Measurements from ENCODE around the gene CDC14B.

The CDC14B gene

GRCh38 chr9:96501633-96502538, 117.8 kb downstream of the CDC14B start:
- H3K4me3 ChIP-seq (ENCODE audit: low read length), result no peak overlapping the region
- TF ChIP-seq ZNF274 (IDR thresholded peaks at IDR 0.05; ENCODE audit: low read depth, low read length), result no peak

- no peak overlapping the region for H3K4me3 ChIP-seq (ENCODE audit: low read length)
- TF ChIP-seq ZNF274 (IDR thresholded peaks at IDR 0.05; ENCODE audit: low read depth, low read length), result no peak
Measured at GRCh38 chr9:96500696-96501632, 118.7 kb downstream of the CDC14B start.

- H3K4me3 ChIP-seq (ENCODE audit: low read length), result no peak overlapping the region
- TF ChIP-seq ZNF274 (IDR thresholded peaks at IDR 0.05; ENCODE audit: low read depth, low read length), result no peak
Measured at GRCh38 chr9:96499257-96499656, 120.4 kb downstream of the CDC14B start.

GRCh38 chr9:96498796-96499195, 120.8 kb downstream of the CDC14B start:
- TF ChIP-seq ZNF274 (IDR thresholded peaks at IDR 0.05; ENCODE audit: low read depth, low read length), result no peak
- no peak overlapping the region for H3K4me3 ChIP-seq (ENCODE audit: low read length)

GRCh38 chr9:96497117-96497399, 122.6 kb downstream of the CDC14B start:
- no peak for TF ChIP-seq ZNF274 (IDR thresholded peaks at IDR 0.05; ENCODE audit: low read depth, low read length)
- H3K4me3 ChIP-seq (ENCODE audit: low read length), result no peak overlapping the region

GRCh38 chr9:96496368-96497116, 123.1 kb downstream of the CDC14B start:
- no peak overlapping the region for H3K4me3 ChIP-seq (ENCODE audit: low read length)
- no peak for TF ChIP-seq ZNF274 (IDR thresholded peaks at IDR 0.05; ENCODE audit: low read depth, low read length)

- TF ChIP-seq ZNF274 (IDR thresholded peaks at IDR 0.05; ENCODE audit: low read depth, low read length), result no peak
- H3K4me3 ChIP-seq (ENCODE audit: low read length), result no peak overlapping the region
Measured at GRCh38 chr9:96495341-96495740, 124.3 kb downstream of the CDC14B start.

- TF ChIP-seq ZNF274 (IDR thresholded peaks at IDR 0.05; ENCODE audit: low read depth, low read length), result no peak
- no peak overlapping the region for H3K4me3 ChIP-seq (ENCODE audit: low read length)
Measured at GRCh38 chr9:96494215-96494800, 125.3 kb downstream of the CDC14B start.

- no peak overlapping the region for H3K4me3 ChIP-seq (ENCODE audit: low read length)
- no peak for TF ChIP-seq ZNF274 (IDR thresholded peaks at IDR 0.05; ENCODE audit: low read depth, low read length)
Measured at GRCh38 chr9:96493757-96494156, 125.9 kb downstream of the CDC14B start.

- H3K4me3 ChIP-seq (ENCODE audit: low read length), result no peak overlapping the region
- no peak for TF ChIP-seq ZNF274 (IDR thresholded peaks at IDR 0.05; ENCODE audit: low read depth, low read length)
Measured at GRCh38 chr9:96492993-96493531, 126.6 kb downstream of the CDC14B start.

- no peak overlapping the region for H3K4me3 ChIP-seq (ENCODE audit: low read length)
- TF ChIP-seq ZNF274 (IDR thresholded peaks at IDR 0.05; ENCODE audit: low read depth, low read length), result no peak
Measured at GRCh38 chr9:96491880-96492525, 127.6 kb downstream of the CDC14B start.

- no peak overlapping the region for H3K4me3 ChIP-seq (ENCODE audit: low read length)
- no peak for TF ChIP-seq ZNF274 (IDR thresholded peaks at IDR 0.05; ENCODE audit: low read depth, low read length)
Measured at GRCh38 chr9:96491079-96491879, 128.4 kb downstream of the CDC14B start.

All from GM08714 (cell line).